Measurements from ENCODE around the gene TBL1Y.

The TBL1Y gene

GRCh38 chrY:7122202-7122601 lies 211.7 kb downstream of the TBL1Y start:
- CTCF ChIA-PET = no interaction called here
- DNase-seq (ENCODE audit: extremely low spot score) = no peak
- TF ChIP-seq CTCF (IDR thresholded peaks at IDR 0.05; ENCODE audit: control extremely low read depth, extremely low read depth, low read depth, missing control alignments) = no peak

GRCh38 chrY:7125136-7126056 lies 214.9 kb downstream of the TBL1Y start:
- ChIA-PET POLR2A (no interaction called here), CTCF (no interaction called here)
- no peak for DNase-seq (ENCODE audit: extremely low spot score)
- TF ChIP-seq CTCF (IDR thresholded peaks at IDR 0.05; ENCODE audit: control extremely low read depth, extremely low read depth, low read depth, missing control alignments) = no peak

More at GRCh38 chrY:7122202-7122601, 211.7 kb downstream of the TBL1Y start:
- POLR2A ChIA-PET = no interaction called here

- no peak for TF ChIP-seq CTCF (IDR thresholded peaks at IDR 0.05; ENCODE audit: control extremely low read depth, extremely low read depth, low read depth, missing control alignments)
- ChIA-PET CTCF (no interaction called here), POLR2A (no interaction called here)
- no peak for DNase-seq (ENCODE audit: extremely low spot score)
Observed at GRCh38 chrY:7128211-7128610, 217.7 kb downstream of the TBL1Y start.
